Right forelimb (tissue), 1 donor: ENCODE measurements around the gene TNS1.

Experiments used
- DNase-seq: peaks from one replicate; pipeline ENCODE4 v3.0.0-alpha.2; 2018

TNS1 gene

GRCh38 chr2:217954971-217955740 is 47.6 kb downstream of the TNS1 start:
- peak; percentile 33 for DNase-seq

GRCh38 chr2:217954469-217954868 is 48.3 kb downstream of the TNS1 start:
- peak; percentile 27 for DNase-seq

- no peak for DNase-seq
Observed at GRCh38 chr2:217954051-217954450, 48.7 kb downstream of the TNS1 start.

- no peak for DNase-seq
Observed at GRCh38 chr2:217953531-217953932, 49.3 kb downstream of the TNS1 start.

GRCh38 chr2:217953011-217953481 is 49.7 kb downstream of the TNS1 start:
- DNase-seq = no peak

DNA sequence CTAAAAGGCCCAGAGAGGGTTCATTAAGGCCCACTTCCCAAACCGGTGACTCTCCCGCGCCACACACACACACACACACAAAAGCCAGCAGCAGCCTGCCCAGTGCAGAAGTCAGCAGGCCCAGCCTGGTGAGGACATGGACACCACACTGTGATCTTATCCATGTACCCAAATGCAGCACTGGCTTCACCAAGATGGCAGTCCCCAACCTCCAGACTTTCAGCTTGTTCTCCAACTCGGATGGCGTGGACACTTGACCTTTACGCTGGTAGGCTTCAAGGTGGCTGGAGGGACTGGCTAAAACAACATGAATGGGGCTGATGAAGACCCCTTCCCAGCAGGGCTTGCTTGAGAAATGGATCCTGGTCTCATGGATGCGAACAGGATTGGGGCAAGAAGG is 50.4 kb downstream of the TNS1 start:
- no peak for DNase-seq

DNA sequence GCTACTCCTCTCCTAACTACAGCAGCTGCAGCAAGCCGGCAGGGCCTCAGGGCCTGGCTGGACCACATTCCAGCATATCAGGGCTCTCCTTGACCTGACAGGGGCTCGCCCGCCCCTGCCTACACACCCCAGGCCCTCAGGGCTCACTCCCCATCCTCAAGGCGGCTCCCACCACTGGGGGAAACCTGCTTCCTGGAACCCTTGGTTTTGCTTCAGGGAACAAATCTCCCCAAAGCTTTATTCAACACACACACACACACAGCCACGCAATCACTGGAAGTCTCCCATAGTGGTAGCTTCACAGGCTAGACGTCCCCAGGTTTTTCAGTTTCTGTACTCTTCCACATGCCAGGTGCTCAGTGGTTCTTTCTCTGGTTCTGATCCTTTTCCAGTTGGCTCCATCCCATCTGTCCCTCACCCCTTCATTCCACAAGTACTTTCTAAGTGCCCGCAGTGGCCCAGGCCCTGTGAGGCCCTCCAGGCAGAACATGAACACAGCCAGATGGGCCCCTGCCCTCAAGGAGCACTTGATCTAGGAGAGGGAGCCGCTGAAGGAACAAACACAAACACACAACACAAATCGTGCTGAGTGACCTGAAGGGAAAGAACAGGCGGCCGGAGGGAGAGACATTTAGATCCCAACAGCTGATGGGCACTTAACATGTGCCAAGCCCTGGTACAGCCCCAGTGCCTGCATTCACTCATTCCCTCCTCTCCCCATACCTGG is 51.1 kb downstream of the TNS1 start:
- DNase-seq = no peak

GRCh38 chr2:217951091-217951490 is 51.7 kb downstream of the TNS1 start:
- DNase-seq = no peak

GRCh38 chr2:217950401-217950871 is 52.4 kb downstream of the TNS1 start:
- no peak for DNase-seq

- DNase-seq = no peak
Observed at GRCh38 chr2:217949447-217949846, 53.3 kb downstream of the TNS1 start.

GRCh38 chr2:217948897-217949296 is 53.9 kb downstream of the TNS1 start:
- no peak for DNase-seq

GRCh38 chr2:217948351-217948791 is 54.4 kb downstream of the TNS1 start:
- DNase-seq = no peak

GRCh38 chr2:217947383-217948350 is 55.1 kb downstream of the TNS1 start:
- DNase-seq = no peak

DNA sequence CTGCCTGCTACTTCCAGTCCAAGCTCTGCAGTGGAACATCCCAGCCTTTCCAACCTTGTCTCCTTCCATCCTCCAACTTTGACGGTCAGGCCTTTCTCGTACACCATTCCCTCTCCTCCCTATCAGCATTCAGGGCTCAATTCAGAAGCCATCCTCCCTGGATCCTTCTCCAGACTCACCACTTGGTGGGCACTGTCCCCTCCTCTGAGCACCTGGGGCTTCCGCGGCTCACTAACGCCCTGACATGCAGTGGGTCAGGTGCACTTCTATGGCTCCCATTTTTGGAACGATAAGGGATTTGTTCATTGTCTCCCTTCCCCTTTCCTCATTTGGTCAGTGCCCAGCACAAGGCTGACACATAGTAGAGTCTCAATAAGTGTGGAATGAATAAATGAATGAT is 56.7 kb downstream of the TNS1 start:
- no peak for DNase-seq

DNA sequence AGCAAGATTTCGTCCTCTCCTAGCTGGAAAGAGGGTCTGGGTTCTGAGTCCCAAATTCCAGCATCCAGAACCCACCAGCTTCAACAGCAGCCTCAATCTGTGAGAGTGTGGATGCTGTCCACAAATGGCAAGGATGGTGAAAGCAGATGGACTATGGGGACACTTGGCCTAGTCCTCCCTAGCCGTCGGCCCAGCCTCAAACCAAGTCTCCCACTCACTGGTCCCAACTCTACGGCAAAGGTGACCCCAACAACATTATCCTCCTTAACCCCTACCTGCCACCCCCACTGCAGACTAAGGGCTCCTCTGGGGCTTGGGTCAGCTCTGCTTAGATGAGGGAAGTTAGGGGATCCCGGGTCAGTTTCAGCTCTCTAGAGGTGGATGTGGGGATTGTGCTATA is 57.3 kb downstream of the TNS1 start:
- DNase-seq = no peak

GRCh38 chr2:217944923-217945322 is 57.9 kb downstream of the TNS1 start:
- DNase-seq = no peak

DNA sequence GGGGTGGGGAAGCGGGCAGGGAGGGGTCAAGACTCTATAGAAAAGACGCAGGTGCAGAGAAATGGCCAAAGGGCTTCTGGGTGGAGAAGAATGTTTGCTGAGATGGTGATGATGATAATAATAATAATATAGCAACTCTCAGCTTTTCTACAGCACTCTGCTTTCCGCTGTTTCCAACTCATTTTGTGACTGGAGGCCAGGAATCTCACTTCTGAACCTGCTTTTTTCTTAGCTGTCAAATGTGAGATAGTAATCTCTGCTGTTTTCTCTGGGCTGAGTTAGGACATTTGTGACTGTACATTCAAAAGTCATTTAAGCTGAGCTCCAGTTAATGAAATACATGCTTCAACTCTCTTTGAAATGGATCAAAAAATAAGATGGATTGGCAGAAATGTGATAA is 58.4 kb downstream of the TNS1 start:
- no peak for DNase-seq

- peak; percentile 87 for DNase-seq
Observed at GRCh38 chr2:217943446-217944321, 59.1 kb downstream of the TNS1 start.

DNA sequence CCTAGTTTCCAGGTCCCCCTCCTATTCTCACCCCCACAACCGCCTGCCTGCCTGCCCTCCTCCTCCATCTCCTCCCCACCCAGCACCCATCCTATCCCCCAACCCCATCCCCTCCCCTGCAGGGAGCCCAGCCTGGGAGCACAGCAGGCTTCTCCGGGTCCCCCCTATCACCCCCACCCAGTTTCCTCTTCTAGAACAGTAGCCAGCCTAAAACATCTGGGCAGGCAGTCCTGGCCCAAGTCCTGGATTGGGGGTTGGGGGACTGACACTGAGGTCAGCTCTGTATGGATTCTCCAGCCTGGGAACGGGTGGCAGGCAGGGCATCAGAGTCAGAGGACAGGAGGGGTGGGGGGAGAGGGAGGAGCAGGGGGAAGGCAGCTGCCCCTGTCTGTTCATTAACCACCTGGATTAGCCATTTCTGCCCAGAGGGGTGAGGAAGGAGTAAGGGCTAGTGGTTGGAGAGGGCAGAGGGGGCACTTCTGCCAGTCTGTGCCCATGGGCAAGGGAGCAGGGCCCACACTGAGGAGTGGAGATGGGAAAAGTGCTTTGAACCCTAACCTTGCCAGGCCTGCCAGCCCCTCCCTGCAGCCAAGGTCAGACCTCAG is 60.0 kb downstream of the TNS1 start:
- DNase-seq = no peak

- no peak for DNase-seq
Observed at GRCh38 chr2:217941886-217942728, 60.7 kb downstream of the TNS1 start.
